AG08395 (cell line): ENCODE data around the gene AMZ2.
"Not testable (repeated sequence)": the region's sequence is repeated elsewhere in the genome, so short reads cannot be mapped to it uniquely, and the experiment has no call there.

Experiments
- DNase-seq: peaks from one replicate; pipeline ENCODE4 v3.0.0; 2012; ENCODE audit warnings: mixed read lengths, low spot score

AMZ2 gene

DNA sequence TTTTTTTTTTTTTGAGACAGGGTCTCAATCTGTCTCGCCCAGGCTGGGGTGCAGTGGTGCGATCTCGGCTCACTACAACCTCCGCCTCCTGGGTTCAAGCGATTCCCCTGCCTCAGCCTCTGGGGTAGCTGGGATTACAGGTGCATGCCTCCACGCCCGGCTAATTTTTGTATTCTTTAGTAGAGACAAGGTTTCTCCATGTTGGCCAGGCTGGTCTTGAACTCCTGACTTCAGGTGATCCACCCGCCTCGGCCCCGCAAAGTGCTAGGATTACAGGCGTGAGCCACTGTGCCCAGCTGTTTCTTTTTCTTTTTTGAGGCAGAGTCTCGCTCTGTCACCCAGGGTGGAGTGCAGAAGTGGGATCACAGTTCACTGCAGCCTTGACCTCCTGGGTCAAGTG, 27.1 kb upstream of the AMZ2 start:
- DNase-seq: not testable (repeated sequence)

GRCh38 chr17:68221786-68222185, 26.1 kb upstream of the AMZ2 start:
- DNase-seq: no peak

GRCh38 chr17:68222606-68223005, 25.2 kb upstream of the AMZ2 start:
- no peak for DNase-seq

- not testable (repeated sequence) for DNase-seq
Observed at GRCh38 chr17:68225055-68225454, 22.8 kb upstream of the AMZ2 start.

DNA sequence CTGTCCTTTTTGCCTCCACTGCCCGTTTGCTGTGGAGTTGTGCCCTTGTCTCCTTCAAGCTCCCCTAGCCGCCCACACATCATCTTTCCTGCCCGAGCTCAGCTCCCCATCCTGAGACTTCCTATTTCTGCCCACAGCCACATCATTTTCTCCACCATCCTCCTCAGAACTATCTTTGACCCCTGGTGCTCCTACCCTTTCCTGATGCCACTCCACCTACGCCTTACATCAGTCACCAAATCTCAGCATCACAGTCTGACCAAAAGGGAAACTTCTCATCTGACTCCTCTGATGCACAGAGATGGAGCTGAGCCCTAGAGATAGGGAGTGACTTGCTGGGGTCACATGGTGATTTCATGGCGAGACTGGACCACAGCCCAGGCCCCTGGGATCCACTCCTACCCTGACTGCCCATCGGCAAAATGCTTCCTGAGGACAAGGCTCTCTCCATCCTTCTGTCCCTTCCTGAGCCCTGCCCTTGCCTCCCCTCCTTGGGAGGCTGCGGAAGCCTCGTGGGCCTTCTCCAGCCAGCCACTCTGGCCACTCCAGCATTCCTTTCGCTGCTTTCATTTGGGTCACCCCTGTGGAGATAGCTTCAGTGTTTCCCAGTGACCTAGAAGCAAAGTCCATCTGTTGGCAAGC, 19.7 kb upstream of the AMZ2 start:
- DNase-seq: not testable (repeated sequence)

GRCh38 chr17:68228817-68229570, 18.8 kb upstream of the AMZ2 start:
- DNase-seq: no peak

DNA sequence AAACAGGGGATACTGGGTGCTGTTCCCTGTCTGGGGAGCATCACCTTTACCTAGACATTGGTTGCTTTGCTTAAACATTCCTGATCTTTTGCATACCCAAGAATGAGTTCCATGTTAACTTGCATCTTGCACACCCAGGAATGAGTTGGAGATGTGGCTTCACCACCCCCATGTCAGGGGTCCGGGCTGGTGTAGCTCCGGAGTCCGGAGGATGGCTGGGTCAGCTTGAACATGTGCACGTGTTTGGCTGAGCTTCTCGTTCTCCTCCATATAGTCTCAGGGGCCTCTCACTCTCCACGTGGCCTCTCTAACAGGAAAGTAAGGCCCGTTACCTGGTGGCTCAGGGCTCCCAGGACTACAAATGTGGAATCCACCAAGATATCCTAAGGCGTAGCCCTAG, 18.2 kb upstream of the AMZ2 start:
- no peak for DNase-seq

- not testable (repeated sequence) for DNase-seq
Observed at GRCh38 chr17:68231131-68231530, 16.7 kb upstream of the AMZ2 start.

GRCh38 chr17:68231541-68231940, 16.3 kb upstream of the AMZ2 start:
- no peak for DNase-seq

GRCh38 chr17:68232741-68233140, 15.1 kb upstream of the AMZ2 start:
- peak; percentile 53 for DNase-seq

DNA sequence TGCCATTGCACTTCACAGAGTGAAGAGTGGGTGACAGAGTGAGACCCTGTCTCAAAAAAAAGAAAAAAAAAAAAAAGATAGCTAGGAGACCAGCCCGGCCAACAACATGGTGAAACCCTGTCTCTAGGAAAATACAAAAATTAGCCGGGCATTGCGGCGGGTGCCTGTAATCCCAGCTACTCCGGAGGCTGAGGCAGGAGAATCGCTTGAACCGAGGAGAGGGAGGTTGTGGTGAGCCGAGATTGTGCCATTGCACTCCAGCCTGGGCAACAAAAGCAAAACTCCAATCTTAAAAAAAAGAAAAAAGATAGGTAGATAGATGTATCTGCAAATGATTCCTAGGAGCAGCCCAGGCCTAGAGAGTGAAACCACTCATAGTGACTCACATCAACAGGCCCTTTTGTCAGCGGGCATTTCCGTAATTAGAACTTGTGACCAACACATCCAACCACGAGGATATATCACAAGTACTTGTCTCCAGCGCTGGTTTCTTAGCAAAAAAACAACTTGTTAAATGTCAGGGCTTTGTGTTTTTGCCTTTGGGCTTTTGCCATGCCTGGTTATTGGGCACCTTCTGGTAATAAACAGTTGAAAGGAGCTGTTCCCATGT, 13.0 kb upstream of the AMZ2 start:
- DNase-seq: peak; percentile 65

GRCh38 chr17:68235336-68235791, 12.5 kb upstream of the AMZ2 start:
- DNase-seq: not testable (repeated sequence)

GRCh38 chr17:68237369-68238163, 10.3 kb upstream of the AMZ2 start:
- DNase-seq: not testable (repeated sequence)

DNA sequence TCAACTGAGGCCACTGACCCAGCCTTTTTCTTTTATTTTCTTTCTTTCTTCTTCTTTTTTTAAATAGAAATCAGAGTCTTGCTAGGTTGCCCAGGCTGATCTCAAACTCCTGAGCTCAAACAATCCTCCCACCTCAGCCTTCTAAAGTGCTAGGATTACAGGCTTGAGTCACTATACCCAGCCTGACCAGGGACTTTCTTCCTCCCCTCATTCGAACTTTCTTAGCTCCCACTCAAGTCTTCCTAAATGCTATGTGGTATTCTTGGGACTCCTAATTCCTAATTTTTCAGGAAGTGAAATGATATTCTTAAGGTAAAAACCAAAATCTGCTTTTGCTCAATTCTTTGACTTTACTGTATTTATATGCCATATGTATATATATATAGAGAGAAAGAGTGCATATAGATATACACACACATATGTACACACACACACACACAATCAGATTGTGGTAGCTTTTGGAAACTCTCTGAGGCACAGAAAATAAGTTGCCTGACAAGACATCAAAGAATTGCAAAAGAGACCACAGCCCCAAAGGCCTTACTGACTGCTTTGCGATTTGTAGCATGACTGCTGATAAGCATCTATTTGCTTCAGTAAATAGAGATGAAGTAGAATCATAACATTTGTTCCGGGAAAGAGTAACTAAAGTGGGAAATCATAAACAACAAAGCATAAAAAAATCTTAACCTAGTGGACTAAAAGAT, 9.5 kb upstream of the AMZ2 start:
- DNase-seq: no peak

DNA sequence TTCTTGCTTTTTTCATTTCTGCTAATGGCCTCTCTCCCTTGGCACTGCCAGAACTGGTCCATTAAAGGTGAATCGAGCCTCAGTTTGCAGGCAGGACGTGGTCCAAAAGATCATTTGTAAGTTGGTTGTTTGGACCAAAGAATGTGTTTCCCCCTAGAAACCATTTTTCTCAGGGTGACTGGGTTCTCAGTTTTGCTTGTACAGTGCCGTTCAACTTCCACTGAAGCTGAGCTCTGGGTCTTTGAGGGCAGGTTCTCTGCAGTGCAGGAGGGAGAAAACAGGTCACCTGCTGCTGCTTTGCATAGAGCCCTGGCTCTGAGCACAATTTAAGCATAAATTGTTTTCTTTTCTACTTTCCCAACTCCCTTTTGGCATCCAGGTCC, 9.0 kb upstream of the AMZ2 start:
- no peak for DNase-seq

DNA sequence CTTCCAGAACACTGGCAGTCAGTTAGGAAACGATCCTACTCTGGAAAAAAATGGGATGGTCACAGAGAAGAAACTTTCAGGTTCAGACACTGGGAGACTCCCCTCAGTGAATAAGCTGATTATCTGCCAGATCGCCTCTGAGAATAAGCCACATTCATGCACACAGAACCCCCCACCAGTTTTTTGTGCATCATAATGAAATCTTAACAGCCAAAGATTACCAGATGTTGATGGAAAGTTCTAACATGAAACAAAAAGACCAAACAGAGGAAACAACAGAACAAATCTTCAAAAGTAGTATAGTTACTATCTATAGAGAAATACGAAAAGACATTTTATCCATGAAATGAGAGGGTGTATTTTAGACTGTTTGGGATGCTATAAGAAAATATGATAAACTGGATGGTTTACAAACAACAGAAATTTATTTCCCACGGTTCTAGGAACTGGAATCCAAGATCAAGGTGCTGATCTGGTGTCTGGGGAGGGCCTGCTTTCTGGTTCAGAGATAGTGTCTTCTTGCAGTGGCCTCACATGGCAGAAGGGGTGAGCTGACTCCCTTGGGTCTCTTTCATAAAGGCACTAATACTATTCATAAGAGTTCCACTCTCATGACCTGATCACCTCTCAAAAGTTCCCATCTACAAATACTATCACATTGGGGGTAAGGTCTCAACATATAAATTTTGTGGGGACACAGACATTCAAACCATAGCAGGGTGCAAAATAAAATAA, 8.0 kb upstream of the AMZ2 start:
- DNase-seq: no peak

- DNase-seq: no peak
Observed at GRCh38 chr17:68246271-68247028, 1.4 kb upstream of the AMZ2 start.

DNA sequence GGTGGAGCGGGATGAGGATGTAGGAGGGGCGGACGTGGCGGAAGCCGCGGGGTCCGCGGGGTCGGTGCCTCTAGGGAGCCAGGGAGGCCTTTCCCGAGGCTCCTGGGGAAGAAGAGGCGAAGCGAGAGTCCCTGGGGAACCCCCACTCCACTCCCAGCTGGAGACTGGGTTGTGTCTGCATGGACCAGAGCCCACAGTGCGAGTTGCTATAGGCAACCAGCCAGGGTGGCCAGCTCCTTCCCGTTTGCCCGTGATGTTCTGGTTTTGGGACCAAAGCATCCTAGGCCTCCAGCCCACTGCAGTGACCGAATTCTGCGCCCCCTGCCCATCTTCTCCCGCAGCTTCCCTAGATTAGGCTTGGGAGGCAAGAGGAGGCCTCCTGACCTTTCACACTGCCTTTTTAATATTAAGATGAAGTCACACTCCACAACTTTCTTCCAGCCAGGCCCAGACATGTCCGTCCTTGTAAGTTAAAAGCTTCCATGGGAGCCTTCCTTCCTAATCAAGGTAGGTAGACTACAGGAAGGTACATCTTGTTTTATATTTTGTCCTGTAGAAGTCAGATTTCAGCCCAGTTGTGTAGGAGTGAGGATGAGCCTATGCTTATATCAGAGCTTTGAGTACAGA, 469 bp downstream of the AMZ2 start:
- DNase-seq: peak; percentile 77

GRCh38 chr17:68248891-68249290, 1.0 kb downstream of the AMZ2 start:
- DNase-seq: no peak

DNA sequence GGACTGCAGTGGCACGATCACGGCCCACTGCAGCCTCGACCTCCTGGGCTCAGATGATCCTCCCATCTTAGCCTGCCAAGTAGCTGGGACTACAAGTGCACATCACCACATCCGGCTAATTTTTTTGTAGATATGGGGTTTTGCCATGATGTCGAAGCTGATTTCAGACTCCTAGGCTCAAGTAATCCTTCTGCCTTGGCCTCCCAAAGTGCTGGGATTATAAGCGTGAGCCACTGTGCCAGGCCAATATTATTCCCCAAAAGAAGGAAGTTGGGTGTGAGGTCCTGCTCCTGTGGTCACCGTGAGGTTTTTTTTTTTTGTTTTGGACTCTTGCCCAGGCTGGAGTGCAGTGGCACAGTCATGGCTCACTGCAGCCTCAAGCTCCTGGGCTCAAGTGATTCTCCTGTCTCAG, 1.5 kb downstream of the AMZ2 start:
- DNase-seq: no peak
